Measurements from ENCODE around the gene SYTL2.

DNA sequence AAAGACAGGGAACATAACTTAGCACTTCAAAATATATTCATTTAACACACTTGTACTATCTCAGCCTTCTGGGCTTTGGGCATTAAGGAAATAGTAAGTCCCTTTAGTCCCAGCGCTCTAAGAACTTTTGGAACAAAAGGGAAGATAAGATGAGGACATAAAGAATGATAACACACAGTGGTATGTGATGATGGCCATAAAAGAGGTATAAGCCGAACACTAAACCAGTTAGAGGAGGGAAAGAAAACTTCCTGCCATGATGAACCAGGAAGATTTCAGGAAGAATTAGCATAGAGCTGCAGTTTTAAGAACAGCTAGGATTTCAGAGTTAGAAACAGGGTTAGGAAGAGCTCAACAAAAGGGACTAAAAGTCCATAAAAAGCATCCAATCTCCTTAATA is 11.8 kb downstream of the SYTL2 start:
- TF ChIP-seq, protein P1, sequence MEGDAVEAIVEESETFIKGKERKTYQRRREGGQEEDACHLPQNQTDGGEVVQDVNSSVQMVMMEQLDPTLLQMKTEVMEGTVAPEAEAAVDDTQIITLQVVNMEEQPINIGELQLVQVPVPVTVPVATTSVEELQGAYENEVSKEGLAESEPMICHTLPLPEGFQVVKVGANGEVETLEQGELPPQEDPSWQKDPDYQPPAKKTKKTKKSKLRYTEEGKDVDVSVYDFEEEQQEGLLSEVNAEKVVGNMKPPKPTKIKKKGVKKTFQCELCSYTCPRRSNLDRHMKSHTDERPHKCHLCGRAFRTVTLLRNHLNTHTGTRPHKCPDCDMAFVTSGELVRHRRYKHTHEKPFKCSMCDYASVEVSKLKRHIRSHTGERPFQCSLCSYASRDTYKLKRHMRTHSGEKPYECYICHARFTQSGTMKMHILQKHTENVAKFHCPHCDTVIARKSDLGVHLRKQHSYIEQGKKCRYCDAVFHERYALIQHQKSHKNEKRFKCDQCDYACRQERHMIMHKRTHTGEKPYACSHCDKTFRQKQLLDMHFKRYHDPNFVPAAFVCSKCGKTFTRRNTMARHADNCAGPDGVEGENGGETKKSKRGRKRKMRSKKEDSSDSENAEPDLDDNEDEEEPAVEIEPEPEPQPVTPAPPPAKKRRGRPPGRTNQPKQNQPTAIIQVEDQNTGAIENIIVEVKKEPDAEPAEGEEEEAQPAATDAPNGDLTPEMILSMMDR (IDR thresholded peaks at IDR 0.05), result no peak
- no peak for TF ChIP-seq REST (IDR thresholded peaks at IDR 0.05; ENCODE audit: insufficient read depth in 1 of 2, low read depth in 2 of 2, low read length in 1 of 2)
- TF ChIP-seq POLR2AphosphoS5 (IDR thresholded peaks at IDR 0.05; ENCODE audit: low read depth, low read length), result no peak
- TF ChIP-seq TCF7L2 (IDR thresholded peaks at IDR 0.05; ENCODE audit: low read depth, low read length), result no peak

Measured in Panc1 (cell line).